NT2/D1 (cell line): ENCODE data around the gene CCL11.

Experiments
- DNase-seq: peaks from one replicate; pipeline ENCODE4 v3.0.0-alpha.2; 2011; ENCODE audit warnings: low read depth, low spot score
- H3K27me3 ChIP-seq: 2 replicates; pipeline ENCODE4 v1.6.0; 2011; ENCODE audit warnings: mild to moderate bottlenecking; ENCODE audit not compliant: insufficient read length, insufficient read depth
- H3K36me3 ChIP-seq: 2 replicates; pipeline ENCODE4 v1.6.1; 2011; ENCODE audit warnings: mild to moderate bottlenecking, low read length, mixed read lengths; ENCODE audit not compliant: insufficient read depth, insufficient read length
- H3K4me1 ChIP-seq: 2 replicates; pipeline ENCODE4 v1.5.1; 2011; ENCODE audit not compliant: insufficient read depth, insufficient read length
- H3K4me3 ChIP-seq: 2 replicates; pipeline ENCODE4 v1.5.1; 2011; ENCODE audit warnings: low read depth; ENCODE audit not compliant: insufficient read length
- H3K9ac ChIP-seq: 2 replicates; pipeline ENCODE4 v1.6.0; 2011; ENCODE audit warnings: low read depth; ENCODE audit not compliant: insufficient read length
- H3K9me3 ChIP-seq: 2 replicates; pipeline ENCODE4 v1.5.1; 2011; ENCODE audit warnings: mild to moderate bottlenecking, low read length; ENCODE audit not compliant: insufficient read depth
- SUZ12 ChIP-seq: IDR thresholded peaks from 2 replicates; pipeline ENCODE4 v1.6.1; 2011; ENCODE audit not compliant: insufficient read length, insufficient read depth; ENCODE audit errors: extremely low read depth
- YY1 ChIP-seq: IDR thresholded peaks from 2 replicates; pipeline ENCODE4 v1.6.1; 2011; ENCODE audit not compliant: insufficient read length, insufficient read depth
- ZNF274 ChIP-seq: IDR thresholded peaks from 2 replicates; pipeline ENCODE4 v1.6.1; 2011; ENCODE audit warnings: mild to moderate bottlenecking, low read depth, low read length

The CCL11 gene

GRCh38 chr17:34308371-34308770, 22.8 kb downstream of the CCL11 start:
- Histone ChIP-seq H3K4me1 (peaks cover 2% of the 10 kb centered on the region), H3K9ac (no peak overlapping the region), H3K9me3 (no peaks in the 10 kb centered on the region), H3K4me3 (no peak overlapping the region), H3K27me3 (no peaks in the 10 kb centered on the region), H3K36me3 (no peaks in the 10 kb centered on the region)
- TF ChIP-seq SUZ12, result no peak
- DNase-seq, result no peak

- Histone ChIP-seq H3K9me3 (no peaks in the 10 kb centered on the region), H3K27me3 (no peaks in the 10 kb centered on the region), H3K4me3 (no peak overlapping the region), H3K4me1 (peaks cover under 1% of the 10 kb centered on the region), H3K36me3 (no peaks in the 10 kb centered on the region), H3K9ac (no peak overlapping the region)
- no peak for DNase-seq
- TF ChIP-seq YY1, result no peak
- TF ChIP-seq ZNF274, result no peak
- TF ChIP-seq SUZ12, result no peak
These were observed 25.7 kb downstream of the CCL11 start for GRCh38 chr17:34311291-34311690.

- Histone ChIP-seq H3K27me3 (no peaks in the 10 kb centered on the region), H3K4me3 (no peak overlapping the region), H3K9ac (no peak overlapping the region), H3K36me3 (no peaks in the 10 kb centered on the region), H3K9me3 (no peaks in the 10 kb centered on the region), H3K4me1 (no peaks in the 10 kb centered on the region)
- TF ChIP-seq YY1 (no peak), SUZ12 (no peak), ZNF274 (no peak)
- DNase-seq, result no peak
These were observed 26.5 kb downstream of the CCL11 start for GRCh38 chr17:34312080-34312479.

- TF ChIP-seq ZNF274 (no peak), YY1 (no peak), SUZ12 (no peak)
- no peak overlapping the region for H3K9ac ChIP-seq
- no peaks in the 10 kb centered on the region for H3K36me3 ChIP-seq
- no peaks in the 10 kb centered on the region for H3K4me1 ChIP-seq
- no peak overlapping the region for H3K4me3 ChIP-seq
- no peaks in the 10 kb centered on the region for H3K9me3 ChIP-seq
- no peak for DNase-seq
- H3K27me3 ChIP-seq, result no peaks in the 10 kb centered on the region
These were observed 27.6 kb downstream of the CCL11 start for GRCh38 chr17:34313164-34313563.

GRCh38 chr17:34314279-34314678, 28.7 kb downstream of the CCL11 start:
- Histone ChIP-seq H3K36me3 (no peaks in the 10 kb centered on the region), H3K27me3 (no peaks in the 10 kb centered on the region), H3K4me3 (no peak overlapping the region), H3K4me1 (no peaks in the 10 kb centered on the region), H3K9me3 (no peaks in the 10 kb centered on the region), H3K9ac (no peak overlapping the region)
- TF ChIP-seq SUZ12 (no peak), YY1 (no peak), ZNF274 (no peak)
- DNase-seq, result no peak

- no peaks in the 10 kb centered on the region for H3K36me3 ChIP-seq
- H3K27me3 ChIP-seq, result no peaks in the 10 kb centered on the region
- H3K9ac ChIP-seq, result no peak overlapping the region
- no peak overlapping the region for H3K4me3 ChIP-seq
- TF ChIP-seq YY1, result no peak
- no peak for TF ChIP-seq ZNF274
- TF ChIP-seq SUZ12, result no peak
- no peak for DNase-seq
- H3K9me3 ChIP-seq, result no peaks in the 10 kb centered on the region
- H3K4me1 ChIP-seq, result no peaks in the 10 kb centered on the region
These were observed 32.9 kb downstream of the CCL11 start for GRCh38 chr17:34318474-34318873.

GRCh38 chr17:34319039-34319483, 33.5 kb downstream of the CCL11 start, which contains the start of gene CCL8:
CCL8 (plus strand) TSS chr17:34319435; CDS start chr17:34319502, 67 bp downstream.
- Histone ChIP-seq H3K9ac (no peak within 1 kb of the TSS), H3K27me3 (no peaks in the 10 kb centered on the region), H3K4me1 (no peaks in the 10 kb centered on the region), H3K36me3 (no peaks in the 10 kb centered on the region), H3K9me3 (no peaks in the 10 kb centered on the region; the same call in 1 of the 2 replicates), H3K4me3 (no peak within 1 kb of the TSS)
- DNase-seq, result no peak
- TF ChIP-seq YY1, result no peak
- TF ChIP-seq SUZ12, result no peak
- TF ChIP-seq ZNF274, result no peak
